Fibroblast of peridontal ligament (primary cell): ENCODE results near the gene NOL8.

Experiments used
- DNase-seq: peaks from one replicate; pipeline ENCODE4 v3.0.0-alpha.2; 2010; ENCODE audit errors: extremely low read depth

NOL8 gene

GRCh38 chr9:92312887-92313623 is 12.1 kb downstream of the NOL8 start:
- peak; percentile 15 for DNase-seq

- DNase-seq, result no peak
Measured at GRCh38 chr9:92310562-92310961, 14.6 kb downstream of the NOL8 start.

DNA sequence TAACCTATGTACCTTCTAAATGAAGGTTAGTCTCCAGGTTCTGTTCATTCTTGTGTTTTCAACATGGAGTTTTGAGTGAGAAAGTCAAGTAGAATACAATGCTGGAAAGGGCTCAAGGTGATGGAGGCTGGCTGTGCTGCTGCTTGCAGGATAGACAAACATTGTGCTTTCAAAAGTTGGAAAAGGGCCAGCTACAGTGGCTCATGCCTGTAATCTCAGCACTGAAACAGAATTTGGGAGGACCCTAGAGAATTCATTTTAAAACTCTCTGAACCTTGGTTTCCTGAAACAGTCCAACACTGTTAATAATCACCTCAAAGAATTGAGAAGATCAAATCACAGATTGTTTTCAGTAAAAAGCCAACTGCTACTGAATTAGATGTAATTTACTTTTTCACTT is 16.3 kb downstream of the NOL8 start:
- DNase-seq, result peak; percentile 38

GRCh38 chr9:92300936-92301335 is 24.2 kb downstream of the NOL8 start:
- DNase-seq, result no peak

- no peak for DNase-seq
Measured at GRCh38 chr9:92299116-92299515, 26.0 kb downstream of the NOL8 start.

DNA sequence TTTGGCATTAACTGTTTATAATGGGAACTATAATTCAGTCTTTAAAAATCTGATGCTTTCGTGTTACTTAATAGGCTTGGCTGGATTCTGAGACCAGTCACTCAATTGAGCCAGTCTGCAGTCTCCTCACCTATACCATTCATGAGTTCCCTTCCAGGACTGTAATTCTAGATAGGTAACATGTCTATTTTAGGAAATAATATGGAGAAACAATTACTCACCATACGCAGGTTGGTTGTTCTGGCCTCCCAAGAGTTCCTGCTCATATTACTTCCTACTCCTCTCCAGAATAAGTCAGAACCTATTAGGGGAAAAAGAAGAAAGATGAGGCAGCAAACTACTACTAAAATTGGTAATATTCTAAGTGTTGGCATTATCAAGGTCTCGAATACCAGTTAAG is 27.1 kb downstream of the NOL8 start:
- no peak for DNase-seq

GRCh38 chr9:92297611-92298010 is 27.5 kb downstream of the NOL8 start:
- DNase-seq, result no peak

DNA sequence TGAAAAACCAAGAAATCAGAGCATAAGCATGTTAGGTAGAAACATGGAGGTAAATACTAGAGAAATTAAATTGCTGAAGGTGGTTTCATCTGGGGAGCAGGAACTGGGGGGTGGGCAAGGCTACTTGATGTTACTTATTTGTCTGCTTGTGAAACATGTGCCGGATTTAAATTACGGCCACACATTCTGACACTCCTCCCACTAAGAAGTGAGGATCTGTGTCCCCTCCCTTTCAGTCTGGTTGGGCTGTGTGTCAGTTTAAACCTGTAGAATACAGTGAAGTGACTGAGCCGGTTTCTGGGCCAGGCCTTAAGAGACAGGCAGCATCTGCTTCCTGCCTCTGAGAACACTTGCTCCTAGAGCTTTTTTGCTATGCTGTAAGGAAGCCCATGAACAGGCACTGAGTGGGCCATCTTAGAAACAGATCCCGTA is 29.3 kb downstream of the NOL8 start:
- DNase-seq, result no peak

GRCh38 chr9:92295240-92295790 is 29.8 kb downstream of the NOL8 start:
- DNase-seq, result no peak

- no peak for DNase-seq
Measured at GRCh38 chr9:92294297-92294676, 30.9 kb downstream of the NOL8 start.

DNA sequence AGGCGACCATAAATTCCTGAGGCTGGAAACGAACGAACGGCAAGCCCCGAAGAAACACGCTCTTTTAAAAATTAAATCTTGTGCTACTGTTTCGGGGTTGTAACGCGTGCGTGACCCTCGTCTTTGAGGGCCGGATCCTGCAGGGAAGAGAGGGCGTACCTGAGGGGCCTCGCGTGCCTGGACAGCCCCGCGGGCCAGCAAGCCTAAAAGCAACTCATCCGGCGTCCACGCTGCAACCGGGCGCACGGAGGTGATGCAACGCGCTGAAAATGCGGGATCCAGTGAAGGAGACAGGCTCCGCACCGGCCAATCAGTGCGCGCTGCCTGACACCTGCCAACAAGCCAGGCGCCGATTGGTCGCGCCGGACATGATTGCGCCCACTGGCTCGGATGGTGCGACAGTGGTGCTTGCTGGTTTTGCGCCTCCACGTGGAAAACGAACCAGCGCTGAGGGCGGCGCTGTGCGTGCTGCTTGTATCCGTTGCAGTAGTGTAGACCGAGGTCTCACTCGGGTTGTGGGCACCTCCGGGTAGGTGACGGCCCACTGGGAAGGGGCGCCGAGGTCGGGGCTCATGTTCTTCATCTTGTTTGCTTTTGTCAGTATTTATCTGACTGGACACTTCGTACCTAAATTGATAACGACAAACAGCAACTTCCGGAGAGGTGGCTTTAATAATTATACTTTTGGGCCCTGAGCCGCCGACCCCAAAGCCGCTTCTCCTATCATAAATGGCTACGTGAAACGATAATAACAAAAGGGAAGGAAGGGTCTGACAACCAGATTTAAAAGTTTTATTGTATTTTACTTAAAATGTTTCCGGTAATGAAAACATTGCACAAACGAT is 31.5 kb downstream of the NOL8 start, which contains the start of gene IARS1:
Gene IARS1 (minus strand): TSS at position 246 of the 845 bp plus-strand sequence. CDS start 4,278 bp downstream, outside the sequence.
- DNase-seq, result peak; percentile 98

- no peak for DNase-seq
Measured at GRCh38 chr9:92293075-92293354, 32.1 kb downstream of the NOL8 start.

DNA sequence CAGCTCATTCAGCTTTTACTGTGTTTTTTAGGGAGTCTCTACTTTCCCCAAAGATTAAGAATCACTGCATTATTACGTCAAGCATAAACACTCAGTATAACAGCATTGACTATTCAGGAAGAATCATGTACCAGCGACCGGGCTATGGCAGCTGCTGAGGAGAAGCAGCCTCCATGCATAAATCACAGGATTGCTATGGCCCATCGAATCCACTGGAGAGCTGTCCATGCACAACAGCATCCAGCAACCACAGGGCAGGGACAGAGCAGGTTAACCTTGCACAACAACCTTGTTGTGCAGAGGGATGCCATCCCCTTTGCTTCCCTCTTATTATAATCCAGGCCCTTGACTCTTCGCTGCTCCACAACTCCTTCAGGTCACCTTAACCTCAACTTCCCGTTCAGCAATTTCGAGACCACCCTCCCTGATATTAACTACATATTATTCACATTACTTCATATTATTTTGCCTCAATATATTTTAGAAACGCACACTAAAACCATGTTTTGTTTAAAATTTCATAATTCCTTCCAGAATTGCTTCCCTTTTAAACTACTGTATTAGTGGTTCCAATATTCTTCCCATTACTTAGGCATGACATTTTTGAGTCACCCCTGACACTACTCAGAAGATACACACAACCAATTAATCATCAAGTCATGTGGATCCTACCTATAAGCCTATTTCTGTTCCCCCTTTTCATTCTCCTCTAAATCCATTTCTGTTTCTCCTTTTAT is 32.6 kb downstream of the NOL8 start:
- DNase-seq, result peak; percentile 14

DNA sequence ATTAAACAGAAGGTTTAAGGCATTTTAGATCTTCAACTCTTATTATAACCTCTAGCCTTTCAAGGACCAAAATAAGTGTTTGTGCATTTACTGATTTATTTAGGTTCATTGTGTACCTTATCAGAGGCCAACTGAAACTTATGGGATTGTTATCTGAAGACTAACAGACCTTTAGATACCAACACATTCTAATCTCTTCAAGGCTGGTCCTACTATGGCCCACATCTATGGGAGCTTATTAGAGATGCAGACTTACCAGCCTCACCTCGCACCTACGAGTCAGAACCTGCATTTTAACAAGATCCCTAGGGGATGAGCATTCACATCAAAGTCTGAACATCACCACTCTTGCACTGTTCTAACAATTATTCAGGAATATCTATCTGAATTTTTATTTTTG is 33.6 kb downstream of the NOL8 start:
- DNase-seq, result no peak

DNA sequence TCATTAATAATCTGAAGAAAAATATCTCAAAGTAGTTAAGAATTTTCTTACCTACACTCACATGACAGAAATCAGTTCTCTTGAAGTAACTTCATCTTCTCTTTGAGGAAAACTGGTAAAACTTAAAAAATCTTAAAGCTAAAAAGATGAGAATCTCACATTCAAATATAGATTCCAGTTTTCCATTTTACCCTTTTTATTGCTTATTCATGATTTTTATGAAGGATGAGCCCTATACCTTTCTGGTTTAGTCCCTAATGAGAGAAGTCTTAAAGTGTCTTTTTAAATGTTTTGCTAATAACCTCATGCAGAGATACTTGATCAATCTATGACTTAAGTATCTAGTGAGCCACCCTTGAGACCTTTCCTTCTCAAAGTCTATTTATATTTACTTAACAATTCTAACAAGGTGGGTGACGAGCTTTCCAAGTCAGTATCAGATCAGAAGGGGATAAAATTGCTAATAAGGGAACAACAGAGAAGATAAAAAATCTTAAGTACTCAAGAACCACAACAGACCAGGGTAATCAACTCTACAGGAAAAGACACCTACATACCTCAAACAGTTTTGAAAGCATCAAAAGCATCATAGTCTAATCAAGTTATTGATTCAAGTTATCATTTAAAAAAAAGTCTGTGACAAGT is 34.2 kb downstream of the NOL8 start:
- no peak for DNase-seq

DNA sequence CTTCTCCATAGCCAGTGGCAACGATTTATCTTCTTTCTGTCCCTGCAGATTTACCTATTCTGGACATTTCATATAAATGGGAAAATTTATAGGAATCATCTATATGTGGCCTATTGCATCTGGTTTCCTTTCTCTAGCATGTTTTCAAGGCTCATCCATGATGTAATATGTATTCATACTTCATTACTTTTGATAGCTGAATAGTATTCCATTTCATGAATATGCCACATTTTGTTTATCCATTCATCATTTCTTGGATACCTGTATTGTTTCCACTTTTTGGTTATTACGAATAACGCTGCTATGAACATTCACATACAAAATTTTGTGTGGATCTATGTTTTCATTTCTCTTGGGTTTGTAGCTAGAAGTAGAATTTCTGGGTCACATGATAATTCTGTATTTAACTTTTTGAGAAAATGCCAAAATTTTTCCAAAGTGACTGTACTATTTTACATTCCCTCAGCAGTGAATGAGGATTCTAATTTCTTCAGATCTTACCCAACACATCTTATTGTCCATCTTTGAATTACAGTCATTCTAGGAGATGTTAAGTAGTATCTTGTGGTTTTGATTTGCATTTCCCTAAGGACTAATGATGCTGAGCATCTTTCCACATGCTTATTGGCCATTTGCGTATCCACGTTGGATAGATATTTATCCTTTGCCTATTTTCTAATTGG is 35.3 kb downstream of the NOL8 start:
- peak; percentile 65 for DNase-seq

- DNase-seq, result no peak
Measured at GRCh38 chr9:92279302-92279701, 45.8 kb downstream of the NOL8 start.

- peak; percentile 82 for DNase-seq
Measured at GRCh38 chr9:92278110-92278509, 47.0 kb downstream of the NOL8 start.

GRCh38 chr9:92276331-92277032 is 48.7 kb downstream of the NOL8 start:
- DNase-seq, result no peak

DNA sequence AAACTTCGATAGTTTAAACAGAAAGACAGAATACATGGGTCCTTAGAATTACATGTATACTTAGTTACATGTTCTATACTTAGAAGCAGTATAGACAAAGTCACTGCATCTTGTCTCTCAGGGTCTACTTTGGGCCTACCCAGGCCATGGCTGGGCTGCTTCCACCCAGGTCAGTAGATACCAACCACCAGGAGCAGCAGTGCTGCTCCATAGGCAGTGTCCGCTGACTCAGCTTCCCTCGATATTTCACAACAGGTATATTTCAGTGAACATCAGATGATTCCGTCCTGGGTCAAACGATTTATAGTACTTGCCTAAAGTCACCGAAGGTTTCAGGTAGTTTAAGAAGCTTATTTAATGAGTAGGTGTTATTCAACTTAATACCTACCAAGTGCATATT is 49.6 kb downstream of the NOL8 start:
- no peak for DNase-seq

GRCh38 chr9:92270511-92270910 is 54.6 kb downstream of the NOL8 start:
- no peak for DNase-seq
